GM12865 (cell line): ENCODE data around the gene RNF148.

Source experiments
- DNase-seq: peaks from one replicate; pipeline ENCODE4 v3.0.0; 2010; ENCODE audit warnings: low read depth
- H3K4me3 ChIP-seq: 2 replicates; pipeline ENCODE4 v1.5.1; 2011; ENCODE audit warnings: mild to moderate bottlenecking, low read depth, low read length, control low read depth
- CTCF ChIP-seq: IDR thresholded peaks from 2 replicates; pipeline ENCODE4 v1.5.1; 2011; ENCODE audit warnings: low read length, control low read depth, low read depth, inconsistent platforms; ENCODE audit not compliant: insufficient read depth; ENCODE audit errors: missing control alignments

The RNF148 gene

GRCh38 chr7:122674502-122674901 is 28.2 kb downstream of the RNF148 start:
- H3K4me3 ChIP-seq = no peak overlapping the region
- no peak for DNase-seq
- TF ChIP-seq CTCF = no peak

GRCh38 chr7:122673951-122674350 is 28.8 kb downstream of the RNF148 start:
- DNase-seq = no peak
- H3K4me3 ChIP-seq = no peak overlapping the region
- TF ChIP-seq CTCF = no peak

- no peak overlapping the region for H3K4me3 ChIP-seq
- DNase-seq = no peak
- no peak for TF ChIP-seq CTCF
Measured at GRCh38 chr7:122672536-122672935, 30.2 kb downstream of the RNF148 start.

GRCh38 chr7:122663733-122664132 is 39.0 kb downstream of the RNF148 start:
- no peak for TF ChIP-seq CTCF
- no peak for DNase-seq
- no peak overlapping the region for H3K4me3 ChIP-seq

GRCh38 chr7:122658856-122659255 is 43.9 kb downstream of the RNF148 start:
- no peak for TF ChIP-seq CTCF
- no peak for DNase-seq
- H3K4me3 ChIP-seq = no peak overlapping the region

GRCh38 chr7:122653685-122654084 is 49.0 kb downstream of the RNF148 start:
- no peak for DNase-seq
- TF ChIP-seq CTCF = no peak
- no peak overlapping the region for H3K4me3 ChIP-seq

GRCh38 chr7:122652876-122653275 is 49.8 kb downstream of the RNF148 start:
- no peak for DNase-seq
- no peak overlapping the region for H3K4me3 ChIP-seq
- TF ChIP-seq CTCF = no peak
